HepG2 (cell line): ENCODE measurements around the gene SPATA33. TPM values are rescaled to one million over a fixed set of nuclear protein-coding genes. Genes with fewer than 3 reads are reported as not detected.

ENCODE experiments used
- AGO1 ChIP-seq: fragments of 200-400 bp; formaldehyde crosslinking; IDR thresholded peaks from 2 replicates; pipeline ENCODE4 v1.6.1; 2017; ENCODE audit warnings: mild to moderate bottlenecking, low read depth, low read length, moderate library complexity; ENCODE audit not compliant: poor library complexity, severe bottlenecking
- GABPA ChIP-seq, 2 experiments: IDR thresholded peaks; 2 replicates each; pipeline ENCODE4 v1.6.1; 2011 to 2016; ENCODE audit warnings: low read depth in 2 of 2, low read length in 1 of 2, missing biosample characterization in 1 of 2, missing genetic modification characterization in 1 of 2
- GATA4 ChIP-seq: sonication (generic); IDR thresholded peaks from 2 replicates; pipeline ENCODE4 v1.6.1; 2016; ENCODE audit warnings: antibody characterized with exemption, low read depth, borderline replicate concordance
- HDAC6 ChIP-seq: fragments of 200-600 bp; sonication (generic); IDR thresholded peaks from 2 replicates; pipeline ENCODE4 v1.7.0; 2017; ENCODE audit warnings: mild to moderate bottlenecking, antibody characterized with exemption, low read length, low read depth
- HMGXB3 ChIP-seq: sonication (generic); formaldehyde crosslinking; IDR thresholded peaks from 2 replicates; pipeline ENCODE4 v1.4.0; 2020; ENCODE audit warnings: missing genetic modification reagents, borderline replicate concordance
- KLF16 ChIP-seq, 2 experiments: sonication (generic) in 1 of 2; formaldehyde crosslinking in 1 of 2; IDR thresholded peaks; 2 replicates each; pipeline versions ENCODE4 v1.6.1 to v1.8.0; 2016 to 2023; ENCODE audit warnings: missing genetic modification reagents in 2 of 2, missing compliant biosample characterization in 1 of 2
- KMT2A ChIP-seq: sonication (generic); formaldehyde crosslinking; IDR thresholded peaks from 2 replicates; pipeline ENCODE4 v1.4.0; 2020; ENCODE audit warnings: missing genetic modification reagents
- NR2C2 ChIP-seq: sonication (generic); formaldehyde crosslinking; IDR thresholded peaks from 2 replicates; pipeline ENCODE4 v1.4.0; 2020; ENCODE audit warnings: missing genetic modification reagents, mild to moderate bottlenecking, moderate library complexity, borderline replicate concordance
- RFX1 ChIP-seq: fragments of 450-650 bp; IDR thresholded peaks from 2 replicates; pipeline ENCODE4 v1.6.1; 2017
- SAFB2 ChIP-seq: sonication (generic); formaldehyde crosslinking; IDR thresholded peaks from 2 replicates; pipeline ENCODE4 v1.5.1; 2020; ENCODE audit warnings: missing genetic modification reagents, low read depth, mild to moderate bottlenecking, borderline replicate concordance
- SMAD9 ChIP-seq: sonication (generic); formaldehyde crosslinking; IDR thresholded peaks from 2 replicates; pipeline ENCODE4 v1.5.1; 2020; ENCODE audit warnings: mild to moderate bottlenecking, missing genetic modification reagents
- TARDBP ChIP-seq: sonication (generic); formaldehyde crosslinking; IDR thresholded peaks from 2 replicates; pipeline ENCODE4 v1.8.0; 2022; ENCODE audit warnings: mild to moderate bottlenecking, missing genetic modification reagents
- TCF12 ChIP-seq, 2 experiments: fragments of 450-650 bp in 1 of 2; sonication (generic) in 1 of 2; formaldehyde crosslinking in 1 of 2; IDR thresholded peaks; 2 replicates each; pipeline versions ENCODE4 v1.6.1 to v1.8.0; 2017 to 2022; ENCODE audit warnings: antibody characterized with exemption in 1 of 2, mild to moderate bottlenecking in 1 of 2, missing genetic modification reagents in 1 of 2, moderate library complexity in 1 of 2
- ZBTB21 ChIP-seq: sonication (generic); formaldehyde crosslinking; IDR thresholded peaks from 2 replicates; pipeline ENCODE4 v1.4.0; 2020; ENCODE audit warnings: missing genetic modification reagents
- ZBTB34 ChIP-seq: sonication (generic); formaldehyde crosslinking; IDR thresholded peaks from 2 replicates; pipeline ENCODE4 v1.8.0; 2022; ENCODE audit warnings: mild to moderate bottlenecking, missing genetic modification reagents
- ZC3H4 ChIP-seq: sonication (generic); formaldehyde crosslinking; IDR thresholded peaks from 2 replicates; pipeline ENCODE4 v1.4.0; 2020; ENCODE audit warnings: missing genetic modification reagents, borderline replicate concordance
- ZFP1 ChIP-seq: IDR thresholded peaks from 2 replicates; pipeline ENCODE4 v1.6.1; 2016
- ZNF235 ChIP-seq: sonication (generic); formaldehyde crosslinking; IDR thresholded peaks from 2 replicates; pipeline ENCODE4 v1.8.1; 2023; ENCODE audit warnings: mild to moderate bottlenecking, missing genetic modification reagents, borderline replicate concordance
- ZNF343 ChIP-seq: sonication (generic); formaldehyde crosslinking; IDR thresholded peaks from 2 replicates; pipeline ENCODE4 v1.4.0; 2020; ENCODE audit warnings: mild to moderate bottlenecking, missing genetic modification reagents
- ZNF615 ChIP-seq: sonication (generic); formaldehyde crosslinking; IDR thresholded peaks from 2 replicates; pipeline ENCODE4 v1.5.0; 2020; ENCODE audit warnings: mild to moderate bottlenecking, missing genetic modification reagents, borderline replicate concordance
- ZNF788 ChIP-seq: sonication (generic); formaldehyde crosslinking; IDR thresholded peaks from 2 replicates; pipeline ENCODE4 v1.5.0; 2020; ENCODE audit warnings: mild to moderate bottlenecking, missing genetic modification reagents, borderline replicate concordance
- polyA plus RNA-seq, 8 experiments: library from polyadenylated mRNA; depleted of rRNA in 3 of 8; stranded (reverse) in 7 of 8; unstranded in 1 of 8; fragments of >200 nt; fragmentation: Illumina TruSeq in 4 of 8; extraction: Trizol in 4 of 8; gene quantifications; 2 replicates each; pipeline versions ENCODE4 v1.2.1 to v1.2.3, GENCODE V29; 2011 to 2016; ENCODE audit warnings: low read depth in 4 of 8, missing spikeins in 1 of 8, mixed read lengths in 1 of 8; ENCODE audit not compliant: insufficient read depth in 1 of 8
- total RNA-seq, 5 experiments: library from RNA; depleted of rRNA; stranded (reverse); fragments of >200 nt; fragmentation: Illumina TruSeq; extraction: Trizol; gene quantifications; 2 replicates each; pipeline ENCODE4 v1.2.3, GENCODE V29; 2016; ENCODE audit warnings: low read depth in 1 of 5
- TF ChIP-seq, protein P1 (sequence below): IDR thresholded peaks from 2 replicates; pipeline ENCODE4 v1.6.1; 2016; ENCODE audit warnings: mild to moderate bottlenecking

SPATA33 gene
- total and polyA plus RNA-seq, 2 of the 13 experiments (the other 11 are each of a cell fraction or from before 2014, with no cell fraction given) = 5.7 to 11.0 TPM

- TF ChIP-seq HMGXB3 (CRISPR knock-in tag) (peak; percentile 86), RFX1 (peak; percentile 37; the same call in 1 of the 2 replicates), KMT2A (CRISPR knock-in tag) (peak; percentile 79), KLF16 (CRISPR knock-in tag; IDR thresholded peaks at IDR 0.05) (peak; percentile 72 to 100; a peak in 2 of 4 replicates), ZNF615 (CRISPR knock-in tag) (peak; percentile 94), GATA4 (peak; percentile 76; the same call in 1 of the 2 replicates), ZBTB21 (CRISPR knock-in tag) (peak; percentile 63; the same call in 1 of the 2 replicates), GABPA (IDR thresholded peaks at IDR 0.05; ENCODE audit: low read depth, low read length) (no peak), GABPA (CRISPR knock-in tag; IDR thresholded peaks at IDR 0.05; ENCODE audit: low read depth) (peak; percentile 77), TARDBP (peak; percentile 99), HDAC6 (no peak), SMAD9 (CRISPR knock-in tag) (peak; percentile 98), AGO1 (no peak), ZC3H4 (CRISPR knock-in tag) (no peak), ZFP1 (CRISPR knock-in tag) (peak; percentile 95), NR2C2 (CRISPR knock-in tag) (peak; percentile 89), TCF12 (IDR thresholded peaks at IDR 0.05) (no peak), TCF12 (CRISPR knock-in tag; IDR thresholded peaks at IDR 0.05) (peak; percentile 98), ZNF343 (CRISPR knock-in tag) (peak; percentile 91), SAFB2 (CRISPR knock-in tag) (peak; percentile 91; the same call in 1 of the 2 replicates), ZNF788 (CRISPR knock-in tag) (peak; percentile 98; the same call in 1 of the 2 replicates), ZNF235 (CRISPR knock-in tag) (peak; percentile 67; the same call in 1 of the 2 replicates), ZBTB34 (CRISPR knock-in tag) (peak; percentile 96)
- TF ChIP-seq, protein P1, sequence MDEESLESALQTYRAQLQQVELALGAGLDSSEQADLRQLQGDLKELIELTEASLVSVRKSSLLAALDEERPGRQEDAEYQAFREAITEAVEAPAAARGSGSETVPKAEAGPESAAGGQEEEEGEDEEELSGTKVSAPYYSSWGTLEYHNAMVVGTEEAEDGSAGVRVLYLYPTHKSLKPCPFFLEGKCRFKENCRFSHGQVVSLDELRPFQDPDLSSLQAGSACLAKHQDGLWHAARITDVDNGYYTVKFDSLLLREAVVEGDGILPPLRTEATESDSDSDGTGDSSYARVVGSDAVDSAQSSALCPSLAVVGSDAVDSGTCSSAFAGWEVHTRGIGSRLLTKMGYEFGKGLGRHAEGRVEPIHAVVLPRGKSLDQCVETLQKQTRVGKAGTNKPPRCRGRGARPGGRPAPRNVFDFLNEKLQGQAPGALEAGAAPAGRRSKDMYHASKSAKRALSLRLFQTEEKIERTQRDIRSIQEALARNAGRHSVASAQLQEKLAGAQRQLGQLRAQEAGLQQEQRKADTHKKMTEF (CRISPR knock-in tag) = peak; percentile 100
Measured at GRCh38 chr16:89687092-89687940, 29.7 kb downstream of the SPATA33 start (continued).
